Keratinocyte (primary cell): ENCODE measurements around the gene MUC4. TPM values are rescaled to one million over a fixed set of nuclear protein-coding genes. Genes with fewer than 3 reads are reported as not detected.

Experiments used
- DNase-seq: peaks from one replicate; pipeline ENCODE4 v3.0.0-alpha.2; 2011; ENCODE audit warnings: low read depth, missing footprints, low spot score
- FAIRE-seq: peaks from 2 replicates; lab custom pipeline; 2011; peaks lifted over from hg19 to GRCh38; lab: Jason Lieb, UNC
- H2AFZ ChIP-seq: 2 replicates; pipeline ENCODE4 v1.6.0; 2012; ENCODE audit warnings: low read length, control low read depth, inconsistent platforms; ENCODE audit not compliant: control insufficient read depth
- H3K27ac ChIP-seq: 2 replicates; pipeline ENCODE4 v1.5.1; 2011; ENCODE audit warnings: low read length; ENCODE audit not compliant: control insufficient read depth, insufficient read depth
- H3K27me3 ChIP-seq: 3 replicates; pipeline ENCODE4 v1.6.0; 2011; ENCODE audit warnings: low read length; ENCODE audit not compliant: control insufficient read depth, insufficient read depth; ENCODE audit errors: extremely low read depth
- H3K36me3 ChIP-seq, 2 experiments: 2 replicates in 1 of 2; 3 replicates in 1 of 2; pipeline ENCODE4 v1.5.1; 2011; ENCODE audit warnings: low read length in 2 of 2, mild to moderate bottlenecking in 1 of 2; ENCODE audit not compliant: control insufficient read depth in 2 of 2, insufficient read depth in 2 of 2; ENCODE audit errors: extremely low read depth in 1 of 2
- H3K4me1 ChIP-seq: 3 replicates; pipeline ENCODE4 v1.5.1; 2011; ENCODE audit warnings: low read length; ENCODE audit not compliant: control insufficient read depth, insufficient read depth; ENCODE audit errors: extremely low read depth
- H3K4me2 ChIP-seq: 3 replicates; pipeline ENCODE4 v1.6.0; 2011; ENCODE audit warnings: low read depth, low read length; ENCODE audit not compliant: control insufficient read depth, insufficient read depth; ENCODE audit errors: extremely low read depth
- H3K4me3 ChIP-seq, 3 experiments: fragments of 200-600 bp in 1 of 3; sonication (generic) in 1 of 3; 2 replicates in 2 of 3; 3 replicates in 1 of 3; pipeline ENCODE4 v1.5.1; 2011 to 2016; ENCODE audit warnings: low read length in 3 of 3, mild to moderate bottlenecking in 3 of 3, control low read depth in 2 of 3, inconsistent platforms in 1 of 3, low read depth in 1 of 3, mixed read lengths in 1 of 3, mixed run types in 1 of 3, moderate library complexity in 1 of 3; ENCODE audit not compliant: control insufficient read depth in 2 of 3, insufficient read depth in 2 of 3; ENCODE audit errors: extremely low read depth in 1 of 3
- H3K79me2 ChIP-seq: 2 replicates; pipeline ENCODE4 v1.6.0; 2012; ENCODE audit warnings: low read length; ENCODE audit not compliant: control insufficient read depth, insufficient read depth
- H3K9ac ChIP-seq: 3 replicates; pipeline ENCODE4 v1.6.0; 2011; ENCODE audit warnings: low read length; ENCODE audit not compliant: control insufficient read depth, insufficient read depth; ENCODE audit errors: extremely low read depth
- H3K9me1 ChIP-seq: 3 replicates; pipeline ENCODE4 v1.6.0; 2011; ENCODE audit warnings: low read length; ENCODE audit not compliant: control insufficient read depth, insufficient read depth; ENCODE audit errors: extremely low read depth
- H3K9me3 ChIP-seq: 2 replicates; pipeline ENCODE4 v1.5.1; 2012; ENCODE audit warnings: low read depth, low read length; ENCODE audit not compliant: control insufficient read depth
- H4K20me1 ChIP-seq: 3 replicates; pipeline ENCODE4 v1.6.0; 2011; ENCODE audit warnings: low read length; ENCODE audit not compliant: control insufficient read depth, insufficient read depth; ENCODE audit errors: extremely low read depth
- EZH2 ChIP-seq: IDR thresholded peaks from one replicate; pipeline ENCODE4 v1.6.1; 2012; ENCODE audit warnings: inconsistent platforms, mild to moderate bottlenecking, low read length, moderate library complexity
- dilution Hi-C: fragments of 300-500 bp; cut with MboI; formaldehyde crosslinking; loops from one replicate; pipeline ENCODE4 v1.7.0; 2020; ENCODE audit warnings: low sequenced_read_pairs; ENCODE audit not compliant: extremely low pct_ligation_motif_present
- polyA plus RNA-seq, 5 experiments: library from polyadenylated mRNA; depleted of rRNA in 3 of 5; stranded (reverse) in 3 of 5; stranded (forward) in 1 of 5; unstranded in 1 of 5; fragments of >200 nt; gene quantifications; 1 replicate in 1 of 5; 2 replicates in 3 of 5; 3 replicates in 1 of 5; pipeline versions ENCODE4 v1.2.1 to v1.2.3, GENCODE V29; 2011 to 2012; ENCODE audit warnings: missing spikeins in 2 of 5, low read depth in 1 of 5, low replicate concordance in 1 of 5
- TF ChIP-seq, protein P1 (sequence below), 3 experiments: IDR thresholded peaks in 1 of 3; conservative IDR thresholded peaks in 1 of 3; optimal IDR thresholded peaks in 1 of 3; 2 replicates in 2 of 3; 3 replicates in 1 of 3; pipeline versions ENCODE3 to v1.5.1; 2011; ENCODE audit warnings: low read length in 3 of 3, mild to moderate bottlenecking in 3 of 3, moderate library complexity in 2 of 3, control low read depth in 1 of 3, inconsistent platforms in 1 of 3; ENCODE audit not compliant: insufficient read depth in 2 of 3; ENCODE audit errors: extremely low read depth in 1 of 3

Gene MUC4
- polyA plus RNA-seq, 1 donor (not counting 4 experiments of a cell fraction or from before 2014, with no cell fraction given), result not detected

DNA sequence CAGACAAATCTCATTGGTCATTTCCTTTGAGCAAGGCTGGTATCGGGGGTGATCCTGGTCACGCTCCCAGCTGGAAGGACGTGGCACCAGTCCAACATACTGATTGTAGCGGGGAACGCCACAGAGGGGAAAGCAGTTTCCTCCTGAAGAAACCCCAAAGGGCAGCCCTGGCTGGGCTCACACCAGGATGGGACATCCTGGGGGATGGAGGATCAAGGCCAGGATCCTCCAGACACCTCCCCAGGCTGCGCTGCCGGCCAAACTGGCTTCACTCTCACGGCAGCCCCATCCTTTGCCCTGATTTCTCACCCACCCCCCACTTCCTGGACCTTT is 54.3 kb downstream of the MUC4 start:
- H3K27ac ChIP-seq, result no peak overlapping the region
- FAIRE-seq (no peak), DNase-seq (no peak)
- no peaks in the 10 kb centered on the region for H3K79me2 ChIP-seq
- H3K9me3 ChIP-seq, result no peaks in the 10 kb centered on the region
- no peak overlapping the region for H2AFZ ChIP-seq
- TF ChIP-seq, protein P1, sequence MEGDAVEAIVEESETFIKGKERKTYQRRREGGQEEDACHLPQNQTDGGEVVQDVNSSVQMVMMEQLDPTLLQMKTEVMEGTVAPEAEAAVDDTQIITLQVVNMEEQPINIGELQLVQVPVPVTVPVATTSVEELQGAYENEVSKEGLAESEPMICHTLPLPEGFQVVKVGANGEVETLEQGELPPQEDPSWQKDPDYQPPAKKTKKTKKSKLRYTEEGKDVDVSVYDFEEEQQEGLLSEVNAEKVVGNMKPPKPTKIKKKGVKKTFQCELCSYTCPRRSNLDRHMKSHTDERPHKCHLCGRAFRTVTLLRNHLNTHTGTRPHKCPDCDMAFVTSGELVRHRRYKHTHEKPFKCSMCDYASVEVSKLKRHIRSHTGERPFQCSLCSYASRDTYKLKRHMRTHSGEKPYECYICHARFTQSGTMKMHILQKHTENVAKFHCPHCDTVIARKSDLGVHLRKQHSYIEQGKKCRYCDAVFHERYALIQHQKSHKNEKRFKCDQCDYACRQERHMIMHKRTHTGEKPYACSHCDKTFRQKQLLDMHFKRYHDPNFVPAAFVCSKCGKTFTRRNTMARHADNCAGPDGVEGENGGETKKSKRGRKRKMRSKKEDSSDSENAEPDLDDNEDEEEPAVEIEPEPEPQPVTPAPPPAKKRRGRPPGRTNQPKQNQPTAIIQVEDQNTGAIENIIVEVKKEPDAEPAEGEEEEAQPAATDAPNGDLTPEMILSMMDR (optimal IDR thresholded peaks at IDR 0.05 in 1 of 3, IDR thresholded peaks at IDR 0.05 in 1 of 3, conservative IDR thresholded peaks at IDR 0.05 in 1 of 3; ENCODE audit: extremely low read depth in 1 of 3, insufficient read depth in 2 of 3, low read length in 3 of 3), result no peak
- TF ChIP-seq EZH2, result no peak
- H3K36me3 ChIP-seq, result no peaks in the 10 kb centered on the region
- H3K4me1 ChIP-seq, result no peaks in the 10 kb centered on the region
- peaks cover 28% of the 10 kb centered on the region for H3K27me3 ChIP-seq
- dilution Hi-C loops, result no loop called here
- H4K20me1 ChIP-seq, result no peaks in the 10 kb centered on the region
- no peaks in the 10 kb centered on the region for H3K9me1 ChIP-seq
- no peak overlapping the region for H3K4me2 ChIP-seq
- H3K9ac ChIP-seq, result no peak overlapping the region
- no peak overlapping the region for H3K4me3 ChIP-seq

- H3K4me2 ChIP-seq, result no peak overlapping the region
- H4K20me1 ChIP-seq, result no peaks in the 10 kb centered on the region
- TF ChIP-seq, protein P1 (optimal IDR thresholded peaks at IDR 0.05 in 1 of 3, IDR thresholded peaks at IDR 0.05 in 1 of 3, conservative IDR thresholded peaks at IDR 0.05 in 1 of 3; ENCODE audit: extremely low read depth in 1 of 3, insufficient read depth in 2 of 3, low read length in 3 of 3), result no peak
- no peak overlapping the region for H3K4me3 ChIP-seq
- H3K36me3 ChIP-seq, result no peaks in the 10 kb centered on the region
- no peaks in the 10 kb centered on the region for H3K9me3 ChIP-seq
- peaks cover 15% of the 10 kb centered on the region for H3K27me3 ChIP-seq
- H3K79me2 ChIP-seq, result no peaks in the 10 kb centered on the region
- H3K4me1 ChIP-seq, result no peaks in the 10 kb centered on the region
- dilution Hi-C loops, result no loop called here
- H3K9me1 ChIP-seq, result no peaks in the 10 kb centered on the region
- no peak overlapping the region for H3K9ac ChIP-seq
- no peak for FAIRE-seq
- no peak overlapping the region for H2AFZ ChIP-seq
- DNase-seq, result no peak
- H3K27ac ChIP-seq, result no peak overlapping the region
Observed at GRCh38 chr3:195755791-195756676, 55.7 kb downstream of the MUC4 start.
